Neural cell (in vitro differentiated cells): ENCODE data around the gene KRR1. TPM values are rescaled to one million over a fixed set of nuclear protein-coding genes. Genes with fewer than 3 reads are reported as not detected.

Experiments used
- H2AFZ ChIP-seq: fragments of 200-600, 300-800 bp; sonication (generic), shearing (Covaris generic); 2 replicates; pipeline ENCODE4 v1.6.0; 2014; ENCODE audit warnings: low read depth, mild to moderate bottlenecking, antibody characterized with exemption, low read length, moderate library complexity
- H3F3A ChIP-seq: fragments of 200-600 bp; shearing (Covaris generic); 2 replicates; pipeline ENCODE4 v1.6.1; 2016; ENCODE audit warnings: mild to moderate bottlenecking, moderate library complexity, mixed read lengths, antibody characterized with exemption, low read length; ENCODE audit not compliant: insufficient read depth, poor library complexity, severe bottlenecking
- H3K27ac ChIP-seq: fragments of 200-600, 300-800 bp; sonication (generic), shearing (Covaris generic); 2 replicates; pipeline ENCODE4 v1.5.1; 2014; ENCODE audit warnings: mild to moderate bottlenecking, low read length, moderate library complexity
- H3K27me3 ChIP-seq: fragments of 300-800, 200-600 bp; sonication (generic), shearing (Covaris generic); 2 replicates; pipeline ENCODE4 v1.6.0; 2014; ENCODE audit warnings: mild to moderate bottlenecking, low read depth, low read length, moderate library complexity; ENCODE audit not compliant: insufficient read depth
- H3K36me3 ChIP-seq: fragments of 300-800, 200-600 bp; sonication (generic), shearing (Covaris generic); 2 replicates; pipeline ENCODE4 v1.5.1; 2014; ENCODE audit warnings: mild to moderate bottlenecking, antibody characterized with exemption, low read length, moderate library complexity; ENCODE audit not compliant: insufficient read depth
- H3K4me2 ChIP-seq: fragments of 300-800, 200-600 bp; sonication (generic), shearing (Covaris generic); 2 replicates; pipeline ENCODE4 v1.6.0; 2014; ENCODE audit warnings: mild to moderate bottlenecking, low read length
- H3K4me3 ChIP-seq: fragments of 300-800, 200-600 bp; sonication (generic), shearing (Covaris generic); 2 replicates; pipeline ENCODE4 v1.5.1; 2014; ENCODE audit warnings: mild to moderate bottlenecking, low read length, moderate library complexity
- H3K79me2 ChIP-seq: fragments of 200-600 bp; shearing (Covaris generic); replicated peaks from 2 replicates; pipeline ENCODE4 v1.6.0; 2014; ENCODE audit warnings: mild to moderate bottlenecking, low read length, moderate library complexity; ENCODE audit not compliant: insufficient read depth
- H3K9ac ChIP-seq: fragments of 300-800, 200-600 bp; sonication (generic), shearing (Covaris generic); 2 replicates; pipeline ENCODE4 v1.6.1; 2016; ENCODE audit warnings: mild to moderate bottlenecking, low read length, mixed read lengths
- H3K9me2 ChIP-seq: fragments of 200-600 bp; shearing (Covaris generic); 2 replicates; pipeline ENCODE4 v1.6.1; 2016; ENCODE audit warnings: mild to moderate bottlenecking, low read length, mixed read lengths; ENCODE audit not compliant: insufficient read depth
- H3K9me3 ChIP-seq: fragments of 200-600, 300-800 bp; sonication (generic), shearing (Covaris generic); 2 replicates; pipeline ENCODE4 v1.6.1; 2016; ENCODE audit warnings: mild to moderate bottlenecking, mixed run types, low read length, moderate library complexity, mixed read lengths
- H4K20me1 ChIP-seq: fragments of 200-600 bp; shearing (Covaris generic); 2 replicates; pipeline ENCODE4 v1.6.1; 2016; ENCODE audit warnings: mild to moderate bottlenecking, mixed run types; ENCODE audit not compliant: insufficient read depth
- EP300 ChIP-seq: fragments of 450-650 bp; conservative IDR thresholded peaks from 2 replicates; pipeline ENCODE4 v1.6.1; 2014; ENCODE audit warnings: antibody characterized with exemption, mild to moderate bottlenecking, moderate library complexity; ENCODE audit not compliant: poor library complexity, severe bottlenecking
- EZH2 ChIP-seq: fragments of 200-600, 300-800 bp; shearing (Covaris generic), sonication (generic); IDR thresholded peaks from 2 replicates; pipeline ENCODE4 v1.6.1; 2014; ENCODE audit warnings: antibody characterized with exemption, low read length, borderline replicate concordance, mild to moderate bottlenecking; ENCODE audit not compliant: insufficient read depth, poor library complexity, severe bottlenecking
- MXI1 ChIP-seq: fragments of 450-650 bp; conservative IDR thresholded peaks from 2 replicates; pipeline ENCODE4 v1.6.1; 2014; ENCODE audit warnings: antibody characterized with exemption, mild to moderate bottlenecking; ENCODE audit not compliant: poor library complexity, severe bottlenecking
- POLR2AphosphoS5 ChIP-seq: IDR thresholded peaks from 2 replicates; pipeline ENCODE4 v1.6.1; 2012
- RAD21 ChIP-seq: fragments of 450-650 bp; conservative IDR thresholded peaks from 2 replicates; pipeline ENCODE4 v1.6.1; 2014; ENCODE audit warnings: antibody characterized with exemption, mild to moderate bottlenecking, moderate library complexity
- SMC3 ChIP-seq: fragments of 450-650 bp; conservative IDR thresholded peaks from 2 replicates; pipeline ENCODE4 v1.6.1; 2014; ENCODE audit warnings: antibody characterized with exemption, mild to moderate bottlenecking, moderate library complexity; ENCODE audit not compliant: poor library complexity
- TAF1 ChIP-seq: IDR thresholded peaks from 2 replicates; pipeline ENCODE4 v1.6.1; 2012; ENCODE audit warnings: low read depth
- polyA plus RNA-seq: library from polyadenylated mRNA; depleted of rRNA; stranded (reverse); fragments of >200 nt; gene quantifications from 2 replicates; pipeline ENCODE4 v1.2.3, GENCODE V29; 2014
- TF ChIP-seq, protein P1 (sequence below): fragments of 450-650 bp; IDR thresholded peaks from 2 replicates; pipeline ENCODE4 v1.5.1; 2014; ENCODE audit warnings: antibody characterized with exemption, mild to moderate bottlenecking, moderate library complexity; ENCODE audit not compliant: poor library complexity, severe bottlenecking
- TF ChIP-seq, protein P2 (sequence below): IDR thresholded peaks from 2 replicates; pipeline ENCODE4 v1.6.1; 2012; ENCODE audit warnings: borderline replicate concordance

Gene KRR1
- polyA plus RNA-seq, 1 donor from 2014 or later: 74.5 TPM

DNA sequence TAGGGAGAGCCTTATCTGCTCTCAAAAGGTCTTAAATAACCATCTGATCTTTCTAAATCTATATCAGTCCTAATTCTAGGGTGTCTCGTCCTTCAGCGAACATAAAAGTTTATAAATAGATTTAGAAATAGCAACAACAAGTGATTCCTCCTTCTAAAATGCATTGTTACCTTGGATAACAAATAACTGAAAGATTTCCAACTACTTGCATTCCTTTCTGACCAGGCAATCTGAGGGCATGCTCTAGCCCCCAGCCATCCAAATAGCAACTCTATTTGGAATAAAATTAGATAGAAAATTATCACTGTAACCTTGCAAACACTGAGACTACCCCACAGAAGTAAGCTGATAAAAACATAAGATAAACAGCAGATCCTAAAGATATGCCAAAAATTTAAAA is 21.8 kb upstream of the KRR1 start:
- no peaks in the 10 kb centered on the region for H3K79me2 ChIP-seq
- no peak overlapping the region for H3K4me2 ChIP-seq
- no peaks in the 10 kb centered on the region for H4K20me1 ChIP-seq
- no peak overlapping the region for H3K9ac ChIP-seq
- no peaks in the 10 kb centered on the region for H3K9me2 ChIP-seq
- no peaks in the 10 kb centered on the region for H3F3A ChIP-seq
- no peaks in the 10 kb centered on the region for H3K9me3 ChIP-seq
- no peak overlapping the region for H3K4me3 ChIP-seq
- H3K27ac ChIP-seq: no peak overlapping the region
- no peak overlapping the region for H2AFZ ChIP-seq
- H3K36me3 ChIP-seq: no peaks in the 10 kb centered on the region
- TF ChIP-seq TAF1: no peak
- TF ChIP-seq EZH2: no peak
- no peak for TF ChIP-seq SMC3
- TF ChIP-seq, protein P1, sequence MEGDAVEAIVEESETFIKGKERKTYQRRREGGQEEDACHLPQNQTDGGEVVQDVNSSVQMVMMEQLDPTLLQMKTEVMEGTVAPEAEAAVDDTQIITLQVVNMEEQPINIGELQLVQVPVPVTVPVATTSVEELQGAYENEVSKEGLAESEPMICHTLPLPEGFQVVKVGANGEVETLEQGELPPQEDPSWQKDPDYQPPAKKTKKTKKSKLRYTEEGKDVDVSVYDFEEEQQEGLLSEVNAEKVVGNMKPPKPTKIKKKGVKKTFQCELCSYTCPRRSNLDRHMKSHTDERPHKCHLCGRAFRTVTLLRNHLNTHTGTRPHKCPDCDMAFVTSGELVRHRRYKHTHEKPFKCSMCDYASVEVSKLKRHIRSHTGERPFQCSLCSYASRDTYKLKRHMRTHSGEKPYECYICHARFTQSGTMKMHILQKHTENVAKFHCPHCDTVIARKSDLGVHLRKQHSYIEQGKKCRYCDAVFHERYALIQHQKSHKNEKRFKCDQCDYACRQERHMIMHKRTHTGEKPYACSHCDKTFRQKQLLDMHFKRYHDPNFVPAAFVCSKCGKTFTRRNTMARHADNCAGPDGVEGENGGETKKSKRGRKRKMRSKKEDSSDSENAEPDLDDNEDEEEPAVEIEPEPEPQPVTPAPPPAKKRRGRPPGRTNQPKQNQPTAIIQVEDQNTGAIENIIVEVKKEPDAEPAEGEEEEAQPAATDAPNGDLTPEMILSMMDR: no peak
- no peak for TF ChIP-seq POLR2AphosphoS5
- TF ChIP-seq, protein P2, sequence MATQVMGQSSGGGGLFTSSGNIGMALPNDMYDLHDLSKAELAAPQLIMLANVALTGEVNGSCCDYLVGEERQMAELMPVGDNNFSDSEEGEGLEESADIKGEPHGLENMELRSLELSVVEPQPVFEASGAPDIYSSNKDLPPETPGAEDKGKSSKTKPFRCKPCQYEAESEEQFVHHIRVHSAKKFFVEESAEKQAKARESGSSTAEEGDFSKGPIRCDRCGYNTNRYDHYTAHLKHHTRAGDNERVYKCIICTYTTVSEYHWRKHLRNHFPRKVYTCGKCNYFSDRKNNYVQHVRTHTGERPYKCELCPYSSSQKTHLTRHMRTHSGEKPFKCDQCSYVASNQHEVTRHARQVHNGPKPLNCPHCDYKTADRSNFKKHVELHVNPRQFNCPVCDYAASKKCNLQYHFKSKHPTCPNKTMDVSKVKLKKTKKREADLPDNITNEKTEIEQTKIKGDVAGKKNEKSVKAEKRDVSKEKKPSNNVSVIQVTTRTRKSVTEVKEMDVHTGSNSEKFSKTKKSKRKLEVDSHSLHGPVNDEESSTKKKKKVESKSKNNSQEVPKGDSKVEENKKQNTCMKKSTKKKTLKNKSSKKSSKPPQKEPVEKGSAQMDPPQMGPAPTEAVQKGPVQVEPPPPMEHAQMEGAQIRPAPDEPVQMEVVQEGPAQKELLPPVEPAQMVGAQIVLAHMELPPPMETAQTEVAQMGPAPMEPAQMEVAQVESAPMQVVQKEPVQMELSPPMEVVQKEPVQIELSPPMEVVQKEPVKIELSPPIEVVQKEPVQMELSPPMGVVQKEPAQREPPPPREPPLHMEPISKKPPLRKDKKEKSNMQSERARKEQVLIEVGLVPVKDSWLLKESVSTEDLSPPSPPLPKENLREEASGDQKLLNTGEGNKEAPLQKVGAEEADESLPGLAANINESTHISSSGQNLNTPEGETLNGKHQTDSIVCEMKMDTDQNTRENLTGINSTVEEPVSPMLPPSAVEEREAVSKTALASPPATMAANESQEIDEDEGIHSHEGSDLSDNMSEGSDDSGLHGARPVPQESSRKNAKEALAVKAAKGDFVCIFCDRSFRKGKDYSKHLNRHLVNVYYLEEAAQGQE: no peak
- TF ChIP-seq MXI1: no peak
- no peak for TF ChIP-seq EP300
- TF ChIP-seq RAD21: no peak
- no peaks in the 10 kb centered on the region for H3K27me3 ChIP-seq

DNA sequence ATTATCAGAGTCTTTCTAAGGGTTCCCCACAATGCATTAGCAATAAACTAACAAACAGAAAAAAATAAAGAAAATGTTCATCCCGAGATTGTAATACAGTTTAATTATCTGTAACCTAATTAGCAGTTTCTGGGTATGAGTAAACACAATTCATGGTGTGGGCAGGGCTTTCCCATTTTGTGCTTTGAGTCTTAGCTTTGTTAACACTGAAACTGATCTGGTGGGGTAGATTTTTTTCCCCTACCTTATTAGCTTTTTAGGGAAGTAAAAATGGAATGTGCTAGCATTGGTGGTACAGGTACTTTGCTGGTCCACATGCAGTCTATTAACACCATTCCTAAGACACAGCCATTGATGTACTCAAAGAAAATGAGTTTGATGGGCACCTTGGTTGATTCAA is 18.4 kb upstream of the KRR1 start:
- H3F3A ChIP-seq: peaks cover 4% of the 10 kb centered on the region
- no peak overlapping the region for H2AFZ ChIP-seq
- H4K20me1 ChIP-seq: no peaks in the 10 kb centered on the region
- H3K4me2 ChIP-seq: no peak overlapping the region
- H3K9me2 ChIP-seq: no peaks in the 10 kb centered on the region
- H3K27ac ChIP-seq: no peak overlapping the region
- no peaks in the 10 kb centered on the region for H3K79me2 ChIP-seq
- no peak overlapping the region for H3K9ac ChIP-seq
- H3K9me3 ChIP-seq: no peaks in the 10 kb centered on the region
- H3K27me3 ChIP-seq: no peaks in the 10 kb centered on the region
- no peak overlapping the region for H3K4me3 ChIP-seq
- TF ChIP-seq SMC3 (no peak), POLR2AphosphoS5 (no peak), EZH2 (no peak)
- TF ChIP-seq, protein P1: no peak
- H3K36me3 ChIP-seq: no peaks in the 10 kb centered on the region
